Measurements from ENCODE around the gene NUP153.
A peak's percentile ranks its signal among the peaks of the same experiment; 100 is the strongest.
"Not testable (repeated sequence)": the region's sequence is repeated elsewhere in the genome, so short reads cannot be mapped to it uniquely, and the experiment has no call there.

NUP153 gene

GRCh38 chr6:17710331-17710730 is 3.6 kb upstream of the NUP153 start:
- no peak overlapping the region for H3K4me3 ChIP-seq (ENCODE audit: low read depth, low read length)
- TF ChIP-seq, protein P1, sequence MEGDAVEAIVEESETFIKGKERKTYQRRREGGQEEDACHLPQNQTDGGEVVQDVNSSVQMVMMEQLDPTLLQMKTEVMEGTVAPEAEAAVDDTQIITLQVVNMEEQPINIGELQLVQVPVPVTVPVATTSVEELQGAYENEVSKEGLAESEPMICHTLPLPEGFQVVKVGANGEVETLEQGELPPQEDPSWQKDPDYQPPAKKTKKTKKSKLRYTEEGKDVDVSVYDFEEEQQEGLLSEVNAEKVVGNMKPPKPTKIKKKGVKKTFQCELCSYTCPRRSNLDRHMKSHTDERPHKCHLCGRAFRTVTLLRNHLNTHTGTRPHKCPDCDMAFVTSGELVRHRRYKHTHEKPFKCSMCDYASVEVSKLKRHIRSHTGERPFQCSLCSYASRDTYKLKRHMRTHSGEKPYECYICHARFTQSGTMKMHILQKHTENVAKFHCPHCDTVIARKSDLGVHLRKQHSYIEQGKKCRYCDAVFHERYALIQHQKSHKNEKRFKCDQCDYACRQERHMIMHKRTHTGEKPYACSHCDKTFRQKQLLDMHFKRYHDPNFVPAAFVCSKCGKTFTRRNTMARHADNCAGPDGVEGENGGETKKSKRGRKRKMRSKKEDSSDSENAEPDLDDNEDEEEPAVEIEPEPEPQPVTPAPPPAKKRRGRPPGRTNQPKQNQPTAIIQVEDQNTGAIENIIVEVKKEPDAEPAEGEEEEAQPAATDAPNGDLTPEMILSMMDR (IDR thresholded peaks at IDR 0.05; ENCODE audit: borderline replicate concordance, insufficient read depth, low read depth, low read length): no peak

DNA sequence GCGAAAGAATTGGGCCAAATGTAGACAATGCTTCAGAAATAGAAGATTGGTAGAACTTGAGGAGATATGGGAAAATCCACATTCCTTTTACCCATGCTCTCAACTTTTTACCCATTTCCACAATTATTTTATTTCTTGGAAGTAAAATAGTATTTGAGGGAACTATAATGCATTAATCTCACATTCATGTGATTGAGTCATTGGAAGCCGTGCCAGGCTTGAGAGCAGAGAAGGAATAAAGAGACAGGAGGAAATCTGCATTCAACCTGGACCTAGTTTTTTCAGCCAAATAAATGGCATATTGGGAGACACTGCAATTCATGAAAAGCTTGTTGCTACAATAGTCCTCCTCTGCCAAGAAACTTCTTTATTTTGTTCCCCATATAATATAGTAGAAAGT is 2.8 kb upstream of the NUP153 start:
- TF ChIP-seq, protein P1 (IDR thresholded peaks at IDR 0.05; ENCODE audit: borderline replicate concordance, insufficient read depth, low read depth, low read length): no peak
- no peak overlapping the region for H3K4me3 ChIP-seq (ENCODE audit: low read depth, low read length)

DNA sequence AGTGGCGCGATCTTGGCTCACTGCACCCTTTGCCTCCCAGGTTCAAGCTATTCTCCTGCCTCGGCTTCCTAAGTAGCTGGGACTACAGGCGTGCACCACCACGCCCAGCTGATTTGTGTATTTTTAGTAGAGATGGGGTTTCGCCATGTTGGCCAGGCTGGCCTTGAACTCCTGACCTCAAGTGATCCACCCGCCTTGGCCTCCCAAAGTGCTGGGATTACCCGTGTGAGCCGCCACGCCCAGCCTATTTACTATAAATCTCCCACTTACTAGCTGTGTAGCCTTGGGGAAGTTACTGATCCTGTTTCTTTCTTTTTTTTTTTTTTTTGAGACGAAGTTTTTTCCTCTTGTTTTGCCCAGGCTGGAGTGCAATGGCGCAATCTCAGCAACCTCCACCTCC is 1.3 kb upstream of the NUP153 start:
- H3K4me3 ChIP-seq (ENCODE audit: low read depth, low read length): not testable (repeated sequence)

DNA sequence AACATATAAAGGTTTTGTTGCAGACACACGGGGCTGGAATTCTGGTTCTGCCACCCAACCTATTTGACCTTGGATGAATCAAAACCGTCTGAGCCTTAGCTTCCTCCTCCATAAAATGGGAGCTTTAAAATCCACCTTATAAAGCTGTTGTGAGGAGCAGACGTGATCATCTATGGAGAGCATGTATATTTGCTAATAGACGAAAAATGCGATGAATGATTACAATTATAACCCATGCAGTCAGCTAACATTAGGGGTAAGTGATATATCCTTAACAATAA is 586 bp upstream of the NUP153 start:
- TF ChIP-seq, protein P1 (IDR thresholded peaks at IDR 0.05; ENCODE audit: borderline replicate concordance, insufficient read depth, low read depth, low read length): no peak
- H3K4me3 ChIP-seq (ENCODE audit: low read depth, low read length): no peak overlapping the region

DNA sequence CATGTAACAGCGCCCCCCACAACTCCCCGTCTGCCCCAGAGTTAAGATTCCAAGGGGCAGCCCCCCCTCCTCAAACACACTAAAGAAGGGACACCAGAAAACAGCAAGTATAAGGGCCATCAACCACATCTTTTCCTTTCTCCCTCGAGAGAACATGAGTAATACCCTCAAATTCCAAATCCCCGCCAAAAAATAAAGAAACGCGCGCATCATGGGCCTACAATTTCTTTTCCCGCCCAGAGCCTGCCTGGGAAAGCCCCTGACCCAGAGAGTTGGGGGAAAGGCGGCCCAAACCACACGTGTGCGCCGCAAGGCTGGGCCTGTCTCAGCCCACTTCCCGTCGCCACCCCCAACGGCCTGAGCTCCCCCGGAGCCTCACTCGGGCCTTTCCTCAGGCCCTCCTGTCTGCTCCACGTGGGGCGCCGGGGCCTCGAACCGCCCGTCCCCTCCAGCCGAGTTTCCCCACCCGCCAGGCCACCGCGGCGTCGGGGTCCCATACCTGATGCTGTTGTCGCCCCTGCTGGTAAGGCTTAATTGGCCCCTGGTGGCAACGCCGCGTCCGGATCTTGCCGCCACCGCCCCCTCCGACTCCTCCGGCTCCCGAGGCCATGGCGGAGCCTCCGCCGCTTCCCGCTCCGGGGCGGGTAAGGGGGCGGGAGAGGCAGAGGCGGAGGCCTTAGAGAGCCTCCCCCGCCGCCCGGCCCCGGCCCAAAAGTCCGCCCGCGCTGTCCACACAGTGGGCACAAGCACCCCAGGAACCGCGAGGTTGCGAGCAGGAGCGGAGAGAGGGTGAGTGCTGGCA is 746 bp downstream of the NUP153 start:
- H3K4me3 ChIP-seq (ENCODE audit: low read depth, low read length): peak overlapping the region; percentile 77
- TF ChIP-seq, protein P1 (IDR thresholded peaks at IDR 0.05; ENCODE audit: borderline replicate concordance, insufficient read depth, low read depth, low read length): 0 out of 2 replicates have a peak, but pooled peaks have one; percentile 2

- peak overlapping the region; percentile 77 for H3K4me3 ChIP-seq (ENCODE audit: low read depth, low read length)
- TF ChIP-seq, protein P1 (IDR thresholded peaks at IDR 0.05; ENCODE audit: borderline replicate concordance, insufficient read depth, low read depth, low read length): no peak
Measured at GRCh38 chr6:17705428-17705777, 1.3 kb downstream of the NUP153 start.

DNA sequence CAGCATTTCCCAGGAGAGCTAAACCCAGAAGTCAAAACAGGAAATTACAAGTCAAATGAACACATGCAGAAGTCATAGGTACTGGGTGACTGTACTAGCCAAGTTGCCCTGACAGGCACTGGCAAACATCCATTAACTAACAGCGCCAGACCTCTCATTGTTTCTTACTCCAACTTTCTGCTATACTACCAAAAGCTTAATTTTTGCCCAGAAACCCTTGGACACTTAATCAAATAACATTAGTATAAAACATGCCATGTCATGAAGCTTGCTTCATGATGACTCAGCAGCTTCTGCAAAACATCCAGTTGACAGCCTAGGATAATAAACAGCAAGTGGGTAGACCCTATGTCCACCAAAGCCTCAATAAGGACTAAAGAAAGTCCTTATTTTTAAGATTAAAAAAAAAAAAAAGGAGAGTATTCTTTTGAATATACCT is 3.5 kb downstream of the NUP153 start:
- peak overlapping the region; percentile 22 for H3K4me3 ChIP-seq (ENCODE audit: low read depth, low read length)
- TF ChIP-seq, protein P1 (IDR thresholded peaks at IDR 0.05; ENCODE audit: borderline replicate concordance, insufficient read depth, low read depth, low read length): no peak
